Colonic mucosa (tissue), 4 donors: ENCODE data around the gene TPD52L3. TPM values are rescaled to one million over a fixed set of nuclear protein-coding genes. Genes with fewer than 3 reads are reported as not detected.

Experiments used
- DNase-seq: peaks from one replicate; pipeline ENCODE4 v3.0.0-alpha.2; 2020
- H3K27ac ChIP-seq: fragments of 200-600 bp; one replicate; pipeline ENCODE4 v1.8.0; 2021
- H3K27me3 ChIP-seq: fragments of 200-600 bp; one replicate; pipeline ENCODE4 v1.8.0; 2021
- H3K36me3 ChIP-seq: fragments of 200-600 bp; one replicate; pipeline ENCODE4 v1.8.0; 2021
- H3K4me1 ChIP-seq: fragments of 200-600 bp; one replicate; pipeline ENCODE4 v1.8.0; 2021; ENCODE audit warnings: mild to moderate bottlenecking
- H3K4me3 ChIP-seq: fragments of 200-600 bp; one replicate; pipeline ENCODE4 v1.8.0; 2021
- H3K9ac ChIP-seq, 2 donors: one replicate each; pipeline ENCODE4 v1.7.0; 2013; ENCODE audit warnings: control low read depth in 2 of 2, low read depth in 2 of 2, low read length in 2 of 2
- H3K9me3 ChIP-seq: fragments of 200-600 bp; one replicate; pipeline ENCODE4 v1.8.0; 2021
- intact Hi-C: fragments of 100-400 bp; cut with DNase I; formaldehyde crosslinking; loops from one replicate; pipeline ENCODE4 v1.14.1; 2022
- total RNA-seq, 2 donors: library from RNA; stranded (reverse); fragmentation: NEBNext Ultra II Directional in 1 of 2; extraction: Animal tissue kit (Norgen Biotek cat#: 25700) in 1 of 2; gene quantifications; one replicate each; pipeline ENCODE4 v1.2.1, GENCODE V29; 2021
- TF ChIP-seq, protein P1 (sequence below): fragments of 200-600 bp; IDR thresholded peaks from one replicate; pipeline ENCODE4 v1.8.0; 2022; ENCODE audit warnings: antibody characterized with exemption, mild to moderate bottlenecking
- donor health status: healthy.
- donor health status: DM: no; HTN: no; CAD: no.
- donor health status: DM: no; HTN: no; CAD: no.

TPD52L3 gene
- total RNA-seq, 2 donors from 2014 or later = not detected

DNA sequence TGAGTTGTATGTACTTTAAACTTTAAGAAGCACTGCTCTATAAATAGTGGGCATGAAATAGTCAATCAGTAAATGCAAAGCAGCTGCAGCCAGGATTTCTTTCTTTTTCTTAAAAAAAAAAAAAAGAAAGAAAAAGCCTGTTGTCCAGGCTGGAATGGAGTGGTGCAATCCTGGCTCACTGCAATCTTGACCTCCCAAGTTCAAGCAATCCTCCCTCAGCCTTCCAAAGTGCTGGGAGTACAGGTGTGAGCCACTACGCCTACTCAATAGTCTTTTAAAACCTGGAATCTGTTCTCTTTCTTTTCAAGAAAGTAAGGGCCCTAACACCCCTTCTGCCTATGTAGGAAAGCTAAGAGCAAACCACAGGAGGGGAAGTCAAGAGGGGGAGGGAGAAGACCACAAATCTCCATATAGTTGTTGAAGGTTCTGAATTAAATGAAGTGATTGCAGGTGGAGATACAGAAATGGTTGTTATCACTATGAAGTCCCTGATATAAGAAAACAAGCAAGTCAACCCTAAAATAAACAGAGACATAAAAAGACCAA is 20.6 kb upstream of the TPD52L3 start:
- DNase-seq = no peak
- Histone ChIP-seq H3K27me3 (no peaks in the 10 kb centered on the region), H3K9ac (no peak overlapping the region), H3K27ac (no peak overlapping the region), H3K36me3 (no peaks in the 10 kb centered on the region), H3K4me3 (no peak overlapping the region), H3K4me1 (no peaks in the 10 kb centered on the region), H3K9me3 (no peaks in the 10 kb centered on the region)
- intact Hi-C loops = loop anchor here (2.0 to 5.0 kb wide), 3 partner anchors 111 to 420 kb away; no protein-coding TSS in a partner anchor
- TF ChIP-seq, protein P1, sequence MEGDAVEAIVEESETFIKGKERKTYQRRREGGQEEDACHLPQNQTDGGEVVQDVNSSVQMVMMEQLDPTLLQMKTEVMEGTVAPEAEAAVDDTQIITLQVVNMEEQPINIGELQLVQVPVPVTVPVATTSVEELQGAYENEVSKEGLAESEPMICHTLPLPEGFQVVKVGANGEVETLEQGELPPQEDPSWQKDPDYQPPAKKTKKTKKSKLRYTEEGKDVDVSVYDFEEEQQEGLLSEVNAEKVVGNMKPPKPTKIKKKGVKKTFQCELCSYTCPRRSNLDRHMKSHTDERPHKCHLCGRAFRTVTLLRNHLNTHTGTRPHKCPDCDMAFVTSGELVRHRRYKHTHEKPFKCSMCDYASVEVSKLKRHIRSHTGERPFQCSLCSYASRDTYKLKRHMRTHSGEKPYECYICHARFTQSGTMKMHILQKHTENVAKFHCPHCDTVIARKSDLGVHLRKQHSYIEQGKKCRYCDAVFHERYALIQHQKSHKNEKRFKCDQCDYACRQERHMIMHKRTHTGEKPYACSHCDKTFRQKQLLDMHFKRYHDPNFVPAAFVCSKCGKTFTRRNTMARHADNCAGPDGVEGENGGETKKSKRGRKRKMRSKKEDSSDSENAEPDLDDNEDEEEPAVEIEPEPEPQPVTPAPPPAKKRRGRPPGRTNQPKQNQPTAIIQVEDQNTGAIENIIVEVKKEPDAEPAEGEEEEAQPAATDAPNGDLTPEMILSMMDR = no peak

DNA sequence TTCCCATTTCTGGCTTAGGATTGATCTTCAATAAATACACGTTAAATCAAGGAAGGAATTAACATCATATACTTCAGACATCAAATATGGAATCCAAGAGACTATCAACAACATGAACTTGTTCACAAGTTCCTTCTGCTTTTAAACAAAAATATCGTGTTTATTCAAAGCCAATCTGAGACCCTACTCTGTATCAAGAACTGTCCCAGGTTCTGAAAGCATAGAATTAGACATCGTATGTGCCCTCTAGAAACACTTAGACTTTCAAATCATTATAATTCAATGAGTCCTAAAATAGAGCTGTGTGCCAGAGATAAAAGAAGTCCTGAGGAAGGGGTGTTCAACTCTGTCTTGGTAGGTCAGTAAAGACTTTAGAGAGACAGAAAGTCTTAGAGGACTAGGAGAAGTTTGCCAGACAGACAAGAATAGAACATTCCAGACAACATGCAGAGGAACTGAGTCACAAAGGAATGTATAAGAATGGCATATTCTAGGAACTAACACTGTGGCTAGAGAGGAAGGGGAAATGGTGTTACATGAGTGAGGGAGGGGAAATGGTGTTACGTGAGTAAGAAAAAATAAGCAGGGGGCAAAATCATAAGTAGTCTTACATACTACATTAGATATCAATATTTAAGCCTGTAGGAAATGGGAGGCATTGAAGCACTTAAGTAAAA is 2.9 kb downstream of the TPD52L3 start:
- H3K9ac ChIP-seq = no peak overlapping the region
- H3K4me1 ChIP-seq = no peaks in the 10 kb centered on the region
- intact Hi-C loops = no loop called here
- H3K4me3 ChIP-seq = no peak overlapping the region
- no peak for DNase-seq
- no peak overlapping the region for H3K27ac ChIP-seq
- H3K9me3 ChIP-seq = no peaks in the 10 kb centered on the region
- H3K27me3 ChIP-seq = no peaks in the 10 kb centered on the region
- H3K36me3 ChIP-seq = no peaks in the 10 kb centered on the region
- TF ChIP-seq, protein P1 = no peak

DNA sequence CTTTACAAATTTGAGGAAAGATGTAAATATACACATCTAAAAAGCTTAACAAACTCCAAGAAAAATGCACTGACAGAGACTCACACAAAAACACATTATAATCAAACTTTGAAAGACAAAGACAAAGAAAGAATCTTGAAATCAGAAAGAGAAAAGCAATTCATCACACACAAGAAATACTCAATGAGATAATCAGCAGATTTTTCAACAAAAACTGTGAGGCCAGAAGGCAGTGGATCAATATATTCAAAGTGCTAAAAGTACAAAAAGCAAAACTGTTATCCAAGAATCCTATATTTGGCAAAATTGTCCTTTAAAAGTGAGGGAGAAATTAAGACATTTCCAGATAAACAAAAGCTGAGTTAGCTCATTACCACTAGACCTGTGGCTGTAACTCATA is 6.1 kb downstream of the TPD52L3 start:
- DNase-seq = no peak
- H3K36me3 ChIP-seq = no peaks in the 10 kb centered on the region
- no peaks in the 10 kb centered on the region for H3K4me1 ChIP-seq
- no peaks in the 10 kb centered on the region for H3K27me3 ChIP-seq
- no peak overlapping the region for H3K4me3 ChIP-seq
- no peaks in the 10 kb centered on the region for H3K9me3 ChIP-seq
- no peak overlapping the region for H3K9ac ChIP-seq
- intact Hi-C loops = no loop called here
- H3K27ac ChIP-seq = no peak overlapping the region
- TF ChIP-seq, protein P1 = no peak

DNA sequence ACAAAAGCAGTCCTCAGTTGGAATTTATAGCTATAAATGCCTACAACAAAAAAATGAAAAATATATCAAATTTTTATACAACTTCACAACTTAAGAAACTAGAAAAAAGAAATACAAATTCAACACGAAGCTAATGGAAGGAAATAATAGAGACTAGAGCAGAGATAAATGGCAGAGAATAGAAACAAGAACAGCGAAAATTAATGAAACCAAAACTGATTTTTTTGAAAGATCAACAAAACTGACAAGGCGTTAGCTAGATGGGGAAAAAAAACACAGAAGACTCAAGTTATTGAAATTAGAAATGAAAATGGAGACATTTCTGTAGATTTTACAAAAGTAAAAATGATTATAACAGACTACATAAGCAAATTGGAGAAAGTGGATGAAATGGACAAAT is 20.6 kb downstream of the TPD52L3 start:
- no peak for DNase-seq
- TF ChIP-seq, protein P1 = no peak
- no peaks in the 10 kb centered on the region for H3K27me3 ChIP-seq
- no peaks in the 10 kb centered on the region for H3K4me1 ChIP-seq
- H3K9me3 ChIP-seq = no peaks in the 10 kb centered on the region
- H3K9ac ChIP-seq = no peak overlapping the region
- intact Hi-C loops = no loop called here
- no peak overlapping the region for H3K27ac ChIP-seq
- no peak overlapping the region for H3K4me3 ChIP-seq
- H3K36me3 ChIP-seq = no peaks in the 10 kb centered on the region

DNA sequence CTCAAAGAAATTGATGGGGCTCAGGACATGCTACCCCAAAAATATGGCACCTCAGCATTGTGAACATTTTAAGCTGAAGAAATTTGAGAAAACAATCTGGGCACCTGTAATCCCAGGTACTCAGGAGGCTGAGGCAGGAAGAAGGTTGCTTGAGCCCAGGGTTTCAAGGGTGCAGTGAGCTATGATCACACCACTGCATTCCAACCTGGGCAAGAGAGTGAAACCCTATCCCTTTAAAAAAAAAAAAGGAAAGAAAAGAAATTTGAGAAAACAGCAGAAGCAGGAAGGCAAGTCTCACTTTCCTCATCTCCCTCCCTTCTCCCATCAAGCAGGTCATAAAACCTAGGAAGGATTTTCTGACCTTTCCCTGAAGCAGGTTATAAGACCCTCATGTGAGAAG is 23.6 kb downstream of the TPD52L3 start:
- intact Hi-C loops = no loop called here
- TF ChIP-seq, protein P1 = no peak
- Histone ChIP-seq H3K9ac (no peak overlapping the region), H3K27ac (no peak overlapping the region), H3K27me3 (no peaks in the 10 kb centered on the region), H3K4me3 (no peak overlapping the region), H3K4me1 (no peaks in the 10 kb centered on the region), H3K9me3 (no peaks in the 10 kb centered on the region), H3K36me3 (no peaks in the 10 kb centered on the region)
- DNase-seq = no peak
